ENCODE measurements around the gene TMEM119.
"Not testable (repeated sequence)": the region's sequence is repeated elsewhere in the genome, so short reads cannot be mapped to it uniquely, and the experiment has no call there.

TMEM119 gene

GRCh38 chr12:108565146-108565545 is 32.7 kb downstream of the TMEM119 start:
- DNase-seq (ENCODE audit: low spot score) = no peak

- DNase-seq (ENCODE audit: low spot score) = peak; percentile 96
Measured at GRCh38 chr12:108564724-108565123, 33.2 kb downstream of the TMEM119 start.

- no peak for DNase-seq (ENCODE audit: low spot score)
Measured at GRCh38 chr12:108563804-108564151, 34.1 kb downstream of the TMEM119 start.

- peak; percentile 97 for DNase-seq (ENCODE audit: low spot score)
Measured at GRCh38 chr12:108563136-108563803, 34.6 kb downstream of the TMEM119 start.

- peak; percentile 99 for DNase-seq (ENCODE audit: low spot score)
Measured at GRCh38 chr12:108562348-108563135, 35.3 kb downstream of the TMEM119 start, which contains the start of gene ISCU. Gene ISCU, plus strand, starts transcription at chr12:108562596. Its CDS starts 27 bp downstream, at chr12:108562623.

GRCh38 chr12:108561852-108562347 is 36.0 kb downstream of the TMEM119 start:
- no peak for DNase-seq (ENCODE audit: low spot score)

GRCh38 chr12:108560752-108561719 is 36.8 kb downstream of the TMEM119 start, which contains the start of gene SART3:
Gene SART3, minus strand, starts transcription at chr12:108561173. Its CDS starts 19 bp downstream, at chr12:108561154.
- peak; percentile 98 for DNase-seq (ENCODE audit: low spot score)

GRCh38 chr12:108560321-108560721 is 37.6 kb downstream of the TMEM119 start:
- DNase-seq (ENCODE audit: low spot score) = peak; percentile 54

- peak; percentile 16 for DNase-seq (ENCODE audit: low spot score)
Measured at GRCh38 chr12:108559748-108560147, 38.1 kb downstream of the TMEM119 start.

- no peak for DNase-seq (ENCODE audit: low spot score)
Measured at GRCh38 chr12:108559007-108559655, 38.8 kb downstream of the TMEM119 start.

- not testable (repeated sequence) for DNase-seq (ENCODE audit: low spot score)
Measured at GRCh38 chr12:108555383-108555782, 42.5 kb downstream of the TMEM119 start.

GRCh38 chr12:108553799-108554198 is 44.1 kb downstream of the TMEM119 start:
- DNase-seq (ENCODE audit: low spot score) = no peak

GRCh38 chr12:108551535-108551934 is 46.3 kb downstream of the TMEM119 start:
- no peak for DNase-seq (ENCODE audit: low spot score)

GRCh38 chr12:108548954-108549521 is 48.8 kb downstream of the TMEM119 start:
- no peak for DNase-seq (ENCODE audit: low spot score)

- no peak for DNase-seq (ENCODE audit: low spot score)
Measured at GRCh38 chr12:108547686-108548085, 50.2 kb downstream of the TMEM119 start.

- no peak for DNase-seq (ENCODE audit: low spot score)
Measured at GRCh38 chr12:108543652-108544051, 54.2 kb downstream of the TMEM119 start.

- DNase-seq (ENCODE audit: low spot score) = no peak
Measured at GRCh38 chr12:108542320-108542719, 55.6 kb downstream of the TMEM119 start.
